ENCODE measurements around the gene SPCS1. TPM values are rescaled to one million over a fixed set of nuclear protein-coding genes. Genes with fewer than 3 reads are reported as not detected.

Gene SPCS1
- total RNA-seq, 1 experiment from 2014 or later, result 101 TPM

DNA sequence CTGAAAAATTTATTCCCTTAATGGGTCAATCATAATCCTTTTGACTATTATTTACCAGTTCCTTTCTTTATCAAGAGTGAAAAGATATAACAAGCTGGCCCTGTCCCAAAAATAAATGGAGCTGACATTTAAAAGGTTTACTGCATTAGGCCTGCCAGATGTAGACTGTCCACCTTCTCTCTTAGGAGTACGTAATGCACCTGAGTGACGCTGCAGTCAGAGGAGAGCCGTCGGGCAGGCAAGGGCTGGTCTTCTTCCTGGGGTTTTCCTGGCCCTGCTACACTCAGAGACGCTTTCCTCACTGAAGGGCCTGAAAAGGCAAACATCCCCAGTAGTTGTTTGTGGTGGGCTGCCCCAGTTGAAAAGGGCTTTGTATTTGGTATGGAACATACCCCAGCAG is 37.2 kb downstream of the SPCS1 start:
- Mint-ChIP-seq H3K4me3 (no peak overlapping the region), H3K36me3 (peaks cover 66% of the 10 kb centered on the region), H3K27me3 (ENCODE audit: low read depth) (no peaks in the 10 kb centered on the region), H3K27ac (no peak overlapping the region), H3K9me3 (no peaks in the 10 kb centered on the region), H3K4me1 (no peaks in the 10 kb centered on the region)
- ATAC-seq (no peak), DNase-seq (ENCODE audit: low spot score) (no peak)
- CTCF ChIA-PET, result interaction anchor here (0.9 to 1.9 kb wide), 3 partner anchors 28 to 78 kb away, joined by 3 to 6 read pairs (median 4); partner anchors contain the start of gene NEK4
- POLR2A ChIA-PET, result no interaction called here
- TF ChIP-seq ZMAT4 (CRISPR knock-in tag; IDR thresholded peaks at IDR 0.05), result no peak
- no peak for TF ChIP-seq PRRX2 (CRISPR knock-in tag; IDR thresholded peaks at IDR 0.05)
- TF ChIP-seq ELF4 (CRISPR knock-in tag; IDR thresholded peaks at IDR 0.05; ENCODE audit: low read depth), result no peak
- no peak for TF ChIP-seq SP1 (CRISPR knock-in tag; conservative IDR thresholded peaks at IDR 0.05)
- no peak for TF ChIP-seq TEAD4 (CRISPR knock-in tag; IDR thresholded peaks at IDR 0.05)
- TF ChIP-seq, protein P1, sequence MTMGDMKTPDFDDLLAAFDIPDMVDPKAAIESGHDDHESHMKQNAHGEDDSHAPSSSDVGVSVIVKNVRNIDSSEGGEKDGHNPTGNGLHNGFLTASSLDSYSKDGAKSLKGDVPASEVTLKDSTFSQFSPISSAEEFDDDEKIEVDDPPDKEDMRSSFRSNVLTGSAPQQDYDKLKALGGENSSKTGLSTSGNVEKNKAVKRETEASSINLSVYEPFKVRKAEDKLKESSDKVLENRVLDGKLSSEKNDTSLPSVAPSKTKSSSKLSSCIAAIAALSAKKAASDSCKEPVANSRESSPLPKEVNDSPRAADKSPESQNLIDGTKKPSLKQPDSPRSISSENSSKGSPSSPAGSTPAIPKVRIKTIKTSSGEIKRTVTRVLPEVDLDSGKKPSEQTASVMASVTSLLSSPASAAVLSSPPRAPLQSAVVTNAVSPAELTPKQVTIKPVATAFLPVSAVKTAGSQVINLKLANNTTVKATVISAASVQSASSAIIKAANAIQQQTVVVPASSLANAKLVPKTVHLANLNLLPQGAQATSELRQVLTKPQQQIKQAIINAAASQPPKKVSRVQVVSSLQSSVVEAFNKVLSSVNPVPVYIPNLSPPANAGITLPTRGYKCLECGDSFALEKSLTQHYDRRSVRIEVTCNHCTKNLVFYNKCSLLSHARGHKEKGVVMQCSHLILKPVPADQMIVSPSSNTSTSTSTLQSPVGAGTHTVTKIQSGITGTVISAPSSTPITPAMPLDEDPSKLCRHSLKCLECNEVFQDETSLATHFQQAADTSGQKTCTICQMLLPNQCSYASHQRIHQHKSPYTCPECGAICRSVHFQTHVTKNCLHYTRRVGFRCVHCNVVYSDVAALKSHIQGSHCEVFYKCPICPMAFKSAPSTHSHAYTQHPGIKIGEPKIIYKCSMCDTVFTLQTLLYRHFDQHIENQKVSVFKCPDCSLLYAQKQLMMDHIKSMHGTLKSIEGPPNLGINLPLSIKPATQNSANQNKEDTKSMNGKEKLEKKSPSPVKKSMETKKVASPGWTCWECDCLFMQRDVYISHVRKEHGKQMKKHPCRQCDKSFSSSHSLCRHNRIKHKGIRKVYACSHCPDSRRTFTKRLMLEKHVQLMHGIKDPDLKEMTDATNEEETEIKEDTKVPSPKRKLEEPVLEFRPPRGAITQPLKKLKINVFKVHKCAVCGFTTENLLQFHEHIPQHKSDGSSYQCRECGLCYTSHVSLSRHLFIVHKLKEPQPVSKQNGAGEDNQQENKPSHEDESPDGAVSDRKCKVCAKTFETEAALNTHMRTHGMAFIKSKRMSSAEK (CRISPR knock-in tag; IDR thresholded peaks at IDR 0.05; ENCODE audit: borderline replicate concordance), result no peak
- no peak for TF ChIP-seq ZNF671 (CRISPR knock-in tag; IDR thresholded peaks at IDR 0.05)
- TF ChIP-seq SMAD4 (CRISPR knock-in tag; IDR thresholded peaks at IDR 0.05), result no peak
- no peak for TF ChIP-seq NFE2L1 (CRISPR knock-in tag; IDR thresholded peaks at IDR 0.05)
- no peak for TF ChIP-seq IRF1 (CRISPR knock-in tag; IDR thresholded peaks at IDR 0.05)
- TF ChIP-seq CTCF (IDR thresholded peaks at IDR 0.05), result no peak
- no peak for TF ChIP-seq AFF4 (CRISPR knock-in tag; IDR thresholded peaks at IDR 0.05; ENCODE audit: borderline replicate concordance)
- TF ChIP-seq NFATC4 (CRISPR knock-in tag; IDR thresholded peaks at IDR 0.05), result no peak
- TF ChIP-seq, protein P2, sequence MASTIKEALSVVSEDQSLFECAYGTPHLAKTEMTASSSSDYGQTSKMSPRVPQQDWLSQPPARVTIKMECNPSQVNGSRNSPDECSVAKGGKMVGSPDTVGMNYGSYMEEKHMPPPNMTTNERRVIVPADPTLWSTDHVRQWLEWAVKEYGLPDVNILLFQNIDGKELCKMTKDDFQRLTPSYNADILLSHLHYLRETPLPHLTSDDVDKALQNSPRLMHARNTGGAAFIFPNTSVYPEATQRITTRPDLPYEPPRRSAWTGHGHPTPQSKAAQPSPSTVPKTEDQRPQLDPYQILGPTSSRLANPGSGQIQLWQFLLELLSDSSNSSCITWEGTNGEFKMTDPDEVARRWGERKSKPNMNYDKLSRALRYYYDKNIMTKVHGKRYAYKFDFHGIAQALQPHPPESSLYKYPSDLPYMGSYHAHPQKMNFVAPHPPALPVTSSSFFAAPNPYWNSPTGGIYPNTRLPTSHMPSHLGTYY (CRISPR knock-in tag; IDR thresholded peaks at IDR 0.05), result no peak

Data from WTC11 (cell line).